ENCODE measurements around the gene ZNF469. TPM values are rescaled to one million over a fixed set of nuclear protein-coding genes. Genes with fewer than 3 reads are reported as not detected.

The ZNF469 gene
- polyA plus RNA-seq, 1 donor from 2014 or later: not detected

DNA sequence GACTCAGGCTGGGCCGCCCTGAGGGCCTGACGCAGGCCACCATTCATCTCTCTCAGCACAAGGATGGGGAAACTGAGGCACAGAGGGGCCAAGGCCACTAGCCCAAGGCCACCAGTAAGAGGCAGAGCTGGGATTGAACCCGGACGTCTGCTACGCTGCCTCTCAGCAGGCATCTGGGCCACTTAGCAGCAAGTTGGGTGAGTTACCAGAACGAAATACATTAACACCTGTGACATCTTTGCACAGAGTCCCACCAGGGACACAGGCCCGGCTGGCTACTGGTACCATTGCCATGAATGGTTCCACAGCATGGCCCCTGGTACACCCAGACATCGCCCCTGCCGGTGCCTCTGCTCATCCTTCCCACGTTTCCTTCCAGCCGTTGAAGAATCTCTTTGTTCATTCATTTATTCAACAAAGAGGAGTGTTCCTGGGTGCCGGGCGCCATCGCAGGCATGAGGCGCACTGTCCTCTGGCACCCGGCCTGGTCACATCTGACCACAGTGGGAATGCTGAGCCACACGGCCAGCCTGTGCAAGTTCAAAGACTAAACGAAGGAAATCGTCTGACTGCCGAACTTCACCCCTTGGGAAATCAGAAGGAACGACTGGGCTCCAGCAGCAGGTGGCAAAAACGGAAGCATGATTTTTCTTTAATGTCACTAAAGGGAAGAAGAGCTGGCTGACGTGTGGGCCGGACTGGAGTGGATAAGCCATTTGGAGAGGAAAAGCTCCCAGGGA, 7.4 kb upstream of the ZNF469 start:
- H3K9me3 ChIP-seq (ENCODE audit: low read length): no peaks in the 10 kb centered on the region
- TF ChIP-seq POLR2AphosphoS5 (IDR thresholded peaks at IDR 0.05) (no peak), EP300 (conservative IDR thresholded peaks at IDR 0.05; ENCODE audit: poor library complexity, severe bottlenecking) (no peak), SMC3 (conservative IDR thresholded peaks at IDR 0.05; ENCODE audit: poor library complexity) (no peak), EZH2 (IDR thresholded peaks at IDR 0.05; ENCODE audit: borderline replicate concordance, insufficient read depth, low read length, poor library complexity, severe bottlenecking) (no peak), TAF1 (IDR thresholded peaks at IDR 0.05; ENCODE audit: low read depth) (no peak), RAD21 (conservative IDR thresholded peaks at IDR 0.05) (no peak), MXI1 (conservative IDR thresholded peaks at IDR 0.05; ENCODE audit: poor library complexity, severe bottlenecking) (no peak)
- TF ChIP-seq, protein P1, sequence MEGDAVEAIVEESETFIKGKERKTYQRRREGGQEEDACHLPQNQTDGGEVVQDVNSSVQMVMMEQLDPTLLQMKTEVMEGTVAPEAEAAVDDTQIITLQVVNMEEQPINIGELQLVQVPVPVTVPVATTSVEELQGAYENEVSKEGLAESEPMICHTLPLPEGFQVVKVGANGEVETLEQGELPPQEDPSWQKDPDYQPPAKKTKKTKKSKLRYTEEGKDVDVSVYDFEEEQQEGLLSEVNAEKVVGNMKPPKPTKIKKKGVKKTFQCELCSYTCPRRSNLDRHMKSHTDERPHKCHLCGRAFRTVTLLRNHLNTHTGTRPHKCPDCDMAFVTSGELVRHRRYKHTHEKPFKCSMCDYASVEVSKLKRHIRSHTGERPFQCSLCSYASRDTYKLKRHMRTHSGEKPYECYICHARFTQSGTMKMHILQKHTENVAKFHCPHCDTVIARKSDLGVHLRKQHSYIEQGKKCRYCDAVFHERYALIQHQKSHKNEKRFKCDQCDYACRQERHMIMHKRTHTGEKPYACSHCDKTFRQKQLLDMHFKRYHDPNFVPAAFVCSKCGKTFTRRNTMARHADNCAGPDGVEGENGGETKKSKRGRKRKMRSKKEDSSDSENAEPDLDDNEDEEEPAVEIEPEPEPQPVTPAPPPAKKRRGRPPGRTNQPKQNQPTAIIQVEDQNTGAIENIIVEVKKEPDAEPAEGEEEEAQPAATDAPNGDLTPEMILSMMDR (IDR thresholded peaks at IDR 0.05; ENCODE audit: poor library complexity, severe bottlenecking): no peak
- TF ChIP-seq, protein P2, sequence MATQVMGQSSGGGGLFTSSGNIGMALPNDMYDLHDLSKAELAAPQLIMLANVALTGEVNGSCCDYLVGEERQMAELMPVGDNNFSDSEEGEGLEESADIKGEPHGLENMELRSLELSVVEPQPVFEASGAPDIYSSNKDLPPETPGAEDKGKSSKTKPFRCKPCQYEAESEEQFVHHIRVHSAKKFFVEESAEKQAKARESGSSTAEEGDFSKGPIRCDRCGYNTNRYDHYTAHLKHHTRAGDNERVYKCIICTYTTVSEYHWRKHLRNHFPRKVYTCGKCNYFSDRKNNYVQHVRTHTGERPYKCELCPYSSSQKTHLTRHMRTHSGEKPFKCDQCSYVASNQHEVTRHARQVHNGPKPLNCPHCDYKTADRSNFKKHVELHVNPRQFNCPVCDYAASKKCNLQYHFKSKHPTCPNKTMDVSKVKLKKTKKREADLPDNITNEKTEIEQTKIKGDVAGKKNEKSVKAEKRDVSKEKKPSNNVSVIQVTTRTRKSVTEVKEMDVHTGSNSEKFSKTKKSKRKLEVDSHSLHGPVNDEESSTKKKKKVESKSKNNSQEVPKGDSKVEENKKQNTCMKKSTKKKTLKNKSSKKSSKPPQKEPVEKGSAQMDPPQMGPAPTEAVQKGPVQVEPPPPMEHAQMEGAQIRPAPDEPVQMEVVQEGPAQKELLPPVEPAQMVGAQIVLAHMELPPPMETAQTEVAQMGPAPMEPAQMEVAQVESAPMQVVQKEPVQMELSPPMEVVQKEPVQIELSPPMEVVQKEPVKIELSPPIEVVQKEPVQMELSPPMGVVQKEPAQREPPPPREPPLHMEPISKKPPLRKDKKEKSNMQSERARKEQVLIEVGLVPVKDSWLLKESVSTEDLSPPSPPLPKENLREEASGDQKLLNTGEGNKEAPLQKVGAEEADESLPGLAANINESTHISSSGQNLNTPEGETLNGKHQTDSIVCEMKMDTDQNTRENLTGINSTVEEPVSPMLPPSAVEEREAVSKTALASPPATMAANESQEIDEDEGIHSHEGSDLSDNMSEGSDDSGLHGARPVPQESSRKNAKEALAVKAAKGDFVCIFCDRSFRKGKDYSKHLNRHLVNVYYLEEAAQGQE (IDR thresholded peaks at IDR 0.05; ENCODE audit: borderline replicate concordance): no peak
- H3K9ac ChIP-seq (ENCODE audit: low read length): no peak overlapping the region
- no peak overlapping the region for H3K4me2 ChIP-seq (ENCODE audit: low read length)
- H3F3A ChIP-seq (ENCODE audit: insufficient read depth, low read length, poor library complexity, severe bottlenecking): no peaks in the 10 kb centered on the region
- no peaks in the 10 kb centered on the region for H3K9me2 ChIP-seq (ENCODE audit: insufficient read depth, low read length)
- H3K27me3 ChIP-seq (ENCODE audit: insufficient read depth, low read depth, low read length): no peaks in the 10 kb centered on the region
- no peaks in the 10 kb centered on the region for H3K36me3 ChIP-seq (ENCODE audit: insufficient read depth, low read length)
- no peak overlapping the region for H3K4me3 ChIP-seq (ENCODE audit: low read length)
- no peaks in the 10 kb centered on the region for H3K79me2 ChIP-seq (replicated peaks; ENCODE audit: insufficient read depth, low read length)
- H2AFZ ChIP-seq (ENCODE audit: low read depth, low read length): no peak overlapping the region
- no peaks in the 10 kb centered on the region for H4K20me1 ChIP-seq (ENCODE audit: insufficient read depth)
- no peak overlapping the region for H3K27ac ChIP-seq (ENCODE audit: low read length)

DNA sequence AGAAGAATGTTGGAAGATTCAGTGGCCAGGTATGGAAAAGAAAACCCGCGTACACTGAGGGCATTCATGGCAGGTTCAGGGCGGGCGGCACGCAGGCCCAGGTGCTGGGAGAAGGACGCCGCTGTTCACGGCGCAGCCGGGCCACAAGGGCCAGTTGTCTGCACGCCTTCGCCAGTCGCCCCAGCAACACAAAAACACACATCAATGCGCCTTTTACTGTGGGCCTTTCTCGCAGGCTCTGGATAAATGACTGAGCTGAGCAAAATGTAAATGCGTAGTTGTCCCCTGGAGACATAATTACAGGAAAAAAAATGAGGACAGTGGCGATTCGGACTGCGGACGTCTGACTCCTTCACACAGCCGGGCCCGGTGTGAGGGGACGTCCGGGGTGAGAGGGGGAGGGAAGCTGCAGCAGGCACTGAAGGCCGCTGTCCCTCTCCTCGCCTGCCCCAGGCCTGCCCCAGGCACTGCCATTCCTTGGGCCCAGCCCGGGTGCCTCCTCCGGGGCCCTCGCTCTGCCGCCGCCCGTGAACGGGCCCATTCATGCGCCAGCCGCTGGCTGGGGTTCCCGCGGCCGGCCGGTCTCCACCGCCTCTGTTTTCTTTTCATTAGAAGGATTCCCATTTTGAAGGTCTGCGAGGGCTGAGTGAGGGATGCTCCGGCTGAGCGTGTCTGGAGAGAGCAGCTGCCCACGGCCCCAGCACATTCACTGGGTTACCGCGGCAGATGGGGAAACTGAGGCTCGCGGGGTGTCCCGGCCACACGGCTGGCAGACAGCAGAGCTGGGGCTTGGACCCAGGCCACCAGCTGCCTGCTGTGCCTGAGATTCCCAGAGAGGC, 6.5 kb upstream of the ZNF469 start:
- no peak overlapping the region for H3K27ac ChIP-seq (ENCODE audit: low read length)
- H3K4me3 ChIP-seq (ENCODE audit: low read length): no peak overlapping the region
- no peak overlapping the region for H3K4me2 ChIP-seq (ENCODE audit: low read length)
- no peak overlapping the region for H3K9ac ChIP-seq (ENCODE audit: low read length)
- H3K79me2 ChIP-seq (replicated peaks; ENCODE audit: insufficient read depth, low read length): no peaks in the 10 kb centered on the region
- H3K9me3 ChIP-seq (ENCODE audit: low read length): no peaks in the 10 kb centered on the region
- TF ChIP-seq EZH2 (IDR thresholded peaks at IDR 0.05; ENCODE audit: borderline replicate concordance, insufficient read depth, low read length, poor library complexity, severe bottlenecking) (no peak), EP300 (conservative IDR thresholded peaks at IDR 0.05; ENCODE audit: poor library complexity, severe bottlenecking) (no peak), TAF1 (IDR thresholded peaks at IDR 0.05; ENCODE audit: low read depth) (no peak), RAD21 (conservative IDR thresholded peaks at IDR 0.05) (no peak)
- H2AFZ ChIP-seq (ENCODE audit: low read depth, low read length): no peak overlapping the region
- no peaks in the 10 kb centered on the region for H3F3A ChIP-seq (ENCODE audit: insufficient read depth, low read length, poor library complexity, severe bottlenecking)
- H4K20me1 ChIP-seq (ENCODE audit: insufficient read depth): no peaks in the 10 kb centered on the region
- peaks cover 1% of the 10 kb centered on the region for H3K27me3 ChIP-seq (ENCODE audit: insufficient read depth, low read depth, low read length)
- no peaks in the 10 kb centered on the region for H3K36me3 ChIP-seq (ENCODE audit: insufficient read depth, low read length)
- H3K9me2 ChIP-seq (ENCODE audit: insufficient read depth, low read length): no peaks in the 10 kb centered on the region

Measured in neural cell (in vitro differentiated cells).